ENCODE data around the gene ANKRD11. TPM values are rescaled to one million over a fixed set of nuclear protein-coding genes. Genes with fewer than 3 reads are reported as not detected.
"Not testable (repeated sequence)": the region's sequence is repeated elsewhere in the genome, so short reads cannot be mapped to it uniquely, and the experiment has no call there.

The ANKRD11 gene
- polyA plus RNA-seq, 1 donor from 2014 or later = 32.5 TPM

DNA sequence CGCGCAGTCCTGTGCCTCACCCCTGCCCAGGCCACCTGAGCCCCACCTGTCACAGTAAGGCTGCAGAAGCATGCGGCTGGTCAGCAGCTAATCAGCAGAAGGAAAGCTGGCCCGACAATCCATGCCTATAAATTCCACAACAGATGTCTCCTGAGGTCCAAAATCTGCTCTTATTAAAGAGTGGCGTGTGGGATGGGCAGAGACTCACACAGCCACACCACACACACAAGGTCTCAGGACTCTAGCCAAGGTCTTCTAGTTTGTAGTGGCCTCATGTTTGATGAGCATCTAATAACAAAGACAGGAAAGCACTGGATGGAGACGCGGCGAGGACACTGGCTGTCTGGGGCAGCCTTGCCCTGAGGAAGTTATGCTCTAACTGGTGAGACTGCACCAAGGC is 55.9 kb downstream of the ANKRD11 start:
- H3K4me3 ChIP-seq (ENCODE audit: low read length) = no peak overlapping the region
- H3K27me3 ChIP-seq (ENCODE audit: insufficient read depth, low read depth, low read length) = no peaks in the 10 kb centered on the region
- H3K27ac ChIP-seq (ENCODE audit: low read length) = no peak overlapping the region
- no peak overlapping the region for H2AFZ ChIP-seq (ENCODE audit: low read depth, low read length)
- H3K36me3 ChIP-seq (ENCODE audit: insufficient read depth, low read length) = no peaks in the 10 kb centered on the region
- no peaks in the 10 kb centered on the region for H3F3A ChIP-seq (ENCODE audit: insufficient read depth, low read length, poor library complexity, severe bottlenecking)
- peaks cover 89% of the 10 kb centered on the region for H3K79me2 ChIP-seq (replicated peaks; ENCODE audit: insufficient read depth, low read length)
- no peak overlapping the region for H3K4me2 ChIP-seq (ENCODE audit: low read length)
- H3K9ac ChIP-seq (ENCODE audit: low read length) = no peak overlapping the region
- TF ChIP-seq SMC3 (conservative IDR thresholded peaks at IDR 0.05; ENCODE audit: poor library complexity) (no peak), EP300 (conservative IDR thresholded peaks at IDR 0.05; ENCODE audit: poor library complexity, severe bottlenecking) (no peak), EZH2 (IDR thresholded peaks at IDR 0.05; ENCODE audit: borderline replicate concordance, insufficient read depth, low read length, poor library complexity, severe bottlenecking) (no peak), MXI1 (conservative IDR thresholded peaks at IDR 0.05; ENCODE audit: poor library complexity, severe bottlenecking) (no peak), POLR2AphosphoS5 (IDR thresholded peaks at IDR 0.05) (no peak), TAF1 (IDR thresholded peaks at IDR 0.05; ENCODE audit: low read depth) (no peak), RAD21 (conservative IDR thresholded peaks at IDR 0.05) (no peak)
- TF ChIP-seq, protein P1, sequence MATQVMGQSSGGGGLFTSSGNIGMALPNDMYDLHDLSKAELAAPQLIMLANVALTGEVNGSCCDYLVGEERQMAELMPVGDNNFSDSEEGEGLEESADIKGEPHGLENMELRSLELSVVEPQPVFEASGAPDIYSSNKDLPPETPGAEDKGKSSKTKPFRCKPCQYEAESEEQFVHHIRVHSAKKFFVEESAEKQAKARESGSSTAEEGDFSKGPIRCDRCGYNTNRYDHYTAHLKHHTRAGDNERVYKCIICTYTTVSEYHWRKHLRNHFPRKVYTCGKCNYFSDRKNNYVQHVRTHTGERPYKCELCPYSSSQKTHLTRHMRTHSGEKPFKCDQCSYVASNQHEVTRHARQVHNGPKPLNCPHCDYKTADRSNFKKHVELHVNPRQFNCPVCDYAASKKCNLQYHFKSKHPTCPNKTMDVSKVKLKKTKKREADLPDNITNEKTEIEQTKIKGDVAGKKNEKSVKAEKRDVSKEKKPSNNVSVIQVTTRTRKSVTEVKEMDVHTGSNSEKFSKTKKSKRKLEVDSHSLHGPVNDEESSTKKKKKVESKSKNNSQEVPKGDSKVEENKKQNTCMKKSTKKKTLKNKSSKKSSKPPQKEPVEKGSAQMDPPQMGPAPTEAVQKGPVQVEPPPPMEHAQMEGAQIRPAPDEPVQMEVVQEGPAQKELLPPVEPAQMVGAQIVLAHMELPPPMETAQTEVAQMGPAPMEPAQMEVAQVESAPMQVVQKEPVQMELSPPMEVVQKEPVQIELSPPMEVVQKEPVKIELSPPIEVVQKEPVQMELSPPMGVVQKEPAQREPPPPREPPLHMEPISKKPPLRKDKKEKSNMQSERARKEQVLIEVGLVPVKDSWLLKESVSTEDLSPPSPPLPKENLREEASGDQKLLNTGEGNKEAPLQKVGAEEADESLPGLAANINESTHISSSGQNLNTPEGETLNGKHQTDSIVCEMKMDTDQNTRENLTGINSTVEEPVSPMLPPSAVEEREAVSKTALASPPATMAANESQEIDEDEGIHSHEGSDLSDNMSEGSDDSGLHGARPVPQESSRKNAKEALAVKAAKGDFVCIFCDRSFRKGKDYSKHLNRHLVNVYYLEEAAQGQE (IDR thresholded peaks at IDR 0.05; ENCODE audit: borderline replicate concordance) = no peak
- TF ChIP-seq, protein P2, sequence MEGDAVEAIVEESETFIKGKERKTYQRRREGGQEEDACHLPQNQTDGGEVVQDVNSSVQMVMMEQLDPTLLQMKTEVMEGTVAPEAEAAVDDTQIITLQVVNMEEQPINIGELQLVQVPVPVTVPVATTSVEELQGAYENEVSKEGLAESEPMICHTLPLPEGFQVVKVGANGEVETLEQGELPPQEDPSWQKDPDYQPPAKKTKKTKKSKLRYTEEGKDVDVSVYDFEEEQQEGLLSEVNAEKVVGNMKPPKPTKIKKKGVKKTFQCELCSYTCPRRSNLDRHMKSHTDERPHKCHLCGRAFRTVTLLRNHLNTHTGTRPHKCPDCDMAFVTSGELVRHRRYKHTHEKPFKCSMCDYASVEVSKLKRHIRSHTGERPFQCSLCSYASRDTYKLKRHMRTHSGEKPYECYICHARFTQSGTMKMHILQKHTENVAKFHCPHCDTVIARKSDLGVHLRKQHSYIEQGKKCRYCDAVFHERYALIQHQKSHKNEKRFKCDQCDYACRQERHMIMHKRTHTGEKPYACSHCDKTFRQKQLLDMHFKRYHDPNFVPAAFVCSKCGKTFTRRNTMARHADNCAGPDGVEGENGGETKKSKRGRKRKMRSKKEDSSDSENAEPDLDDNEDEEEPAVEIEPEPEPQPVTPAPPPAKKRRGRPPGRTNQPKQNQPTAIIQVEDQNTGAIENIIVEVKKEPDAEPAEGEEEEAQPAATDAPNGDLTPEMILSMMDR (IDR thresholded peaks at IDR 0.05; ENCODE audit: poor library complexity, severe bottlenecking) = no peak
- no peaks in the 10 kb centered on the region for H4K20me1 ChIP-seq (ENCODE audit: insufficient read depth)
- H3K9me3 ChIP-seq (ENCODE audit: low read length) = no peaks in the 10 kb centered on the region
- H3K9me2 ChIP-seq (ENCODE audit: insufficient read depth, low read length) = no peaks in the 10 kb centered on the region

DNA sequence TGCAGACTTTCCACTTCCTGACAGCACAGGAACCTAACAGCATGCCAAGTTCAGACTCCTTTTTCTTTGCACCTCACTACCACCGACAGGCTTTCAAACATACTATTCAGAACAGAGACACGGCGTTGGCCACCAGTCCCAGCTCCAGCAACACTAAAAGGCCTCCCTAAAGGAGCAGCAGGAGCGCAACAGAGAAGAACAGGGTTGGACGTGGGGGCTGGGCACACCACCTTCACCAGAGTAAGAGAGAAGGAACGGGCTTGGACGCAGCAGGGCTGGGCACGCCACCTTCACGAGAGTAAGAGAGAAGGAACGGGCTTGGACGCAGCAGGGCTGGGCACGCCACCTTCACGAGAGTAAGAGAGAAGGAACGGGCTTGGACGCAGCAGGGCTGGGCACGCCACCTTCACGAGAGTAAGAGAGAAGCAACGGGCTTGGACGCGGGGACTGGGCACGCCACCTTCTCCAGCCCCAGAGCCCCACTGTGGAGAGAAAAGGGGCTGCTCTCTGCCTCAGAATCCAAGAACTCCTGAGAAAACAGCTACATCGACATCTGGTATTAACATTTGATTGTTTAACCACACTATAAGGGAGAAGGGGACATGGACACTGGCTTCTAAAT is 56.9 kb downstream of the ANKRD11 start:
- H3K27ac ChIP-seq (ENCODE audit: low read length); H3K9me3 ChIP-seq (ENCODE audit: low read length); H4K20me1 ChIP-seq (ENCODE audit: insufficient read depth); H3K9me2 ChIP-seq (ENCODE audit: insufficient read depth, low read length); H2AFZ ChIP-seq (ENCODE audit: low read depth, low read length); H3K27me3 ChIP-seq (ENCODE audit: insufficient read depth, low read depth, low read length); H3K4me2 ChIP-seq (ENCODE audit: low read length); H3K4me3 ChIP-seq (ENCODE audit: low read length); H3K36me3 ChIP-seq (ENCODE audit: insufficient read depth, low read length); H3F3A ChIP-seq (ENCODE audit: insufficient read depth, low read length, poor library complexity, severe bottlenecking); H3K9ac ChIP-seq (ENCODE audit: low read length): not testable (repeated sequence)
- H3K79me2 ChIP-seq (replicated peaks; ENCODE audit: insufficient read depth, low read length) = peaks cover 78% of the 10 kb centered on the region

DNA sequence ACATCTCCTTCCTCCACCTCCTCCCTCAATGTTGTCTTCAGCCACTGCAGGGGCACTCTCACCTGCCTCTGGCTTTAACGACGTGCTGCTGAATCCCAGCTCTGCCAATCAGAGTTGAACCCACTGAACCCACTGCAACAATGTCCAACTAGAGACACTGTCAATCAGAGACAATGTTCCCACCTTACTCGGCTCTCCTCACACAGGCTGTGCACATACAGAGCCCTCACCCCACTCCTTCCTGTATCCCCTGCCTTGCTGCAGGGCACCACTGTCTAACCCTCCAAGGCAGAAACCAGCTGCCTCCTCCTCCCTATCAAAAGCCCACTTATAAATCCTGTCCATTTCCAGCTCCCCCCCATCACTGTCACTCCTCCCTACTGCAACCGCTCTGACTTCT is 58.7 kb downstream of the ANKRD11 start:
- Histone ChIP-seq H3K9ac (ENCODE audit: low read length) (no peak overlapping the region), H3K27ac (ENCODE audit: low read length) (no peak overlapping the region), H3K4me2 (ENCODE audit: low read length) (no peak overlapping the region)

More for the DNA sequence above, 58.7 kb downstream of the ANKRD11 start:
- no peaks in the 10 kb centered on the region for H3K9me3 ChIP-seq (ENCODE audit: low read length)
- H3K36me3 ChIP-seq (ENCODE audit: insufficient read depth, low read length) = no peaks in the 10 kb centered on the region
- no peaks in the 10 kb centered on the region for H3F3A ChIP-seq (ENCODE audit: insufficient read depth, low read length, poor library complexity, severe bottlenecking)
- TF ChIP-seq EP300 (conservative IDR thresholded peaks at IDR 0.05; ENCODE audit: poor library complexity, severe bottlenecking) (no peak), SMC3 (conservative IDR thresholded peaks at IDR 0.05; ENCODE audit: poor library complexity) (no peak), POLR2AphosphoS5 (IDR thresholded peaks at IDR 0.05) (no peak), MXI1 (conservative IDR thresholded peaks at IDR 0.05; ENCODE audit: poor library complexity, severe bottlenecking) (no peak)
- TF ChIP-seq, protein P2 (IDR thresholded peaks at IDR 0.05; ENCODE audit: poor library complexity, severe bottlenecking) = no peak
- no peak overlapping the region for H3K4me3 ChIP-seq (ENCODE audit: low read length)
- peaks cover 71% of the 10 kb centered on the region for H3K79me2 ChIP-seq (replicated peaks; ENCODE audit: insufficient read depth, low read length)
- H2AFZ ChIP-seq (ENCODE audit: low read depth, low read length) = no peak overlapping the region
- no peaks in the 10 kb centered on the region for H3K27me3 ChIP-seq (ENCODE audit: insufficient read depth, low read depth, low read length)
- no peaks in the 10 kb centered on the region for H3K9me2 ChIP-seq (ENCODE audit: insufficient read depth, low read length)
- no peaks in the 10 kb centered on the region for H4K20me1 ChIP-seq (ENCODE audit: insufficient read depth)
